GM19467 (cell line): ENCODE measurements around the gene PNRC2.
"Not testable (repeated sequence)": the region's sequence is repeated elsewhere in the genome, so short reads cannot be mapped to it uniquely, and the experiment has no call there.

ENCODE experiments used
- ATAC-seq: cut with Tn5 transposase; IDR thresholded peaks from one replicate; pipeline ENCODE4 v1.9.1; 2021; ENCODE audit warnings: mild to moderate bottlenecking, moderate library complexity; ENCODE audit not compliant: unreplicated experiment

Gene PNRC2

GRCh38 chr1:23947366-23947765, 12.3 kb upstream of the PNRC2 start:
- no peak for ATAC-seq

GRCh38 chr1:23953020-23953419, 6.6 kb upstream of the PNRC2 start:
- ATAC-seq = no peak

GRCh38 chr1:23957096-23957495, 2.5 kb upstream of the PNRC2 start:
- ATAC-seq = no peak

GRCh38 chr1:23958040-23958809, 1.4 kb upstream of the PNRC2 start:
- ATAC-seq = not testable (repeated sequence)

- peak; percentile 52 for ATAC-seq
These were observed 693 bp upstream of the PNRC2 start for GRCh38 chr1:23958810-23959460.

GRCh38 chr1:23960291-23961020, 828 bp downstream of the PNRC2 start:
- no peak for ATAC-seq

GRCh38 chr1:23963617-23964234, 4.1 kb downstream of the PNRC2 start:
- ATAC-seq = no peak

GRCh38 chr1:23964235-23964668, 4.6 kb downstream of the PNRC2 start:
- no peak for ATAC-seq

GRCh38 chr1:23964790-23965740, 5.4 kb downstream of the PNRC2 start:
- ATAC-seq = no peak

GRCh38 chr1:23966973-23967493, 7.4 kb downstream of the PNRC2 start:
- ATAC-seq = no peak

GRCh38 chr1:23967871-23968270, 8.2 kb downstream of the PNRC2 start:
- ATAC-seq = no peak

- ATAC-seq = no peak
These were observed 17.7 kb downstream of the PNRC2 start for GRCh38 chr1:23977187-23977853.

- ATAC-seq = no peak
These were observed 18.2 kb downstream of the PNRC2 start for GRCh38 chr1:23977854-23978191.

GRCh38 chr1:23978805-23979204, 19.2 kb downstream of the PNRC2 start:
- no peak for ATAC-seq

- no peak for ATAC-seq
These were observed 19.8 kb downstream of the PNRC2 start for GRCh38 chr1:23979387-23979880.

GRCh38 chr1:23979881-23980727, 20.5 kb downstream of the PNRC2 start, which contains the start of gene SRSF10:
SRSF10 (minus strand) TSS chr1:23980327; CDS start chr1:23980255, 72 bp downstream.
- peak; percentile 94 for ATAC-seq

- no peak for ATAC-seq
These were observed 21.1 kb downstream of the PNRC2 start for GRCh38 chr1:23980728-23981070.

- ATAC-seq = no peak
These were observed 25.0 kb downstream of the PNRC2 start for GRCh38 chr1:23984417-23985186.
